Measurements from ENCODE around the gene PLAAT3. TPM values are rescaled to one million over a fixed set of nuclear protein-coding genes. Genes with fewer than 3 reads are reported as not detected.

Gene PLAAT3
- polyA plus RNA-seq, 3 donors: 18.8 to 22.6 (median 22.5) TPM

- DNase-seq: no peak
Measured at GRCh38 chr11:63574856-63575602, 39.2 kb downstream of the PLAAT3 start.

- DNase-seq: peak; percentile 69
Measured at GRCh38 chr11:63573881-63574855, 40.1 kb downstream of the PLAAT3 start.

GRCh38 chr11:63572026-63572688 lies 42.1 kb downstream of the PLAAT3 start:
- no peak for DNase-seq

DNA sequence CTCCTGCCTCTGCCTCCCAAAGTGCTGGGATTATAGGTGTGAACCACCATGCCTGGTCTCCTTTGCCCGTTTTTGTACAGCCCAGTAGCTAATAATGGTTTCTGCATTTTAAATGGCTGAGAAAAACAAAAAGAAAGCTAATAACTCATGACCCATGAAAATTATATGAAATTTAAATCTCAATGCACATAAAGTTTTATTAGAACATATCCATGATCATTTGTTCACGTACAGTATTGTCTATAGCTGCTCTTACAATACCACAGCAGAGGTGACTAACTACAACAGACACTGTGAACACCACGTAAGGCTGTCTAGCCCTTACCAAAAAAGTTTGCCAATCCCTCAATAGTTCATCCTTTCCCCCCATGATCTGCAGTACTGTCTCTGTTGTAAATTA lies 44.7 kb downstream of the PLAAT3 start:
- no peak for DNase-seq

DNA sequence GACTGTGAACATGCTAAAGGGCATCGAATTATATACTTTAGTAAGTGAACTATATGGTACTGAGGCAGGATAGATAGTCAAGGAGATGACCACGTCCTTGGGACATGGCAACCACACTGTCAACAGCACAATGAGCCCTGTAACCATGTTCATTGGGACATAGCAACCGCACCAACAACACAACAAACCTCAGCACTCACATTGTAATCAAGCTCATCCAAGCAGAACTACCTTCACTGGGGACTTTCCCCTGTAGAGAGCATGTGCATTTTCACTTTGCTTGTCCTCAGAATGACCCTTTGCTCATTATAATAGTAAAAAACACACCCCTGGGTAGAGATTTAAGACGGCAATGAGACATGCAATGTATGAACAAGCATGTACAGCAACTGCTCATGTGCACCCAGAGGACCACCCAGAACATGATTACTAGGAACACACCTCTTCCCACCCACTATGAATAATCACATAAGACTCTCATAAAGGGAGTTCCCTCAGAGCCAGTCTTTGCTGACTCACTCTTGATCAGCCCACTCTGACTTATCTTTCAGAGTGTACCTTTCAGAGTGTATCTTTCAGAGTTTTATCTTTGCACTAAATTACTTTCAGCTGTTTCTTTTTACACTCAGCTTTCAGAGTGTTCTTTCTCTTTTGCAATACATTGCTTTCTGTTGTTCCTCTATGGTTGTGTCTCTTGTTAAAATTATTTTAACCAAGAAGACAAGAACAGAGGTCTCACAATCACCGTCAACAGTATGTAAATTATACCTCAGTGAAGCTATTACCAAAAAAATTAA lies 47.0 kb downstream of the PLAAT3 start:
- peak; percentile 81 for DNase-seq

- no peak for DNase-seq
Measured at GRCh38 chr11:63564784-63565350, 49.4 kb downstream of the PLAAT3 start.

DNA sequence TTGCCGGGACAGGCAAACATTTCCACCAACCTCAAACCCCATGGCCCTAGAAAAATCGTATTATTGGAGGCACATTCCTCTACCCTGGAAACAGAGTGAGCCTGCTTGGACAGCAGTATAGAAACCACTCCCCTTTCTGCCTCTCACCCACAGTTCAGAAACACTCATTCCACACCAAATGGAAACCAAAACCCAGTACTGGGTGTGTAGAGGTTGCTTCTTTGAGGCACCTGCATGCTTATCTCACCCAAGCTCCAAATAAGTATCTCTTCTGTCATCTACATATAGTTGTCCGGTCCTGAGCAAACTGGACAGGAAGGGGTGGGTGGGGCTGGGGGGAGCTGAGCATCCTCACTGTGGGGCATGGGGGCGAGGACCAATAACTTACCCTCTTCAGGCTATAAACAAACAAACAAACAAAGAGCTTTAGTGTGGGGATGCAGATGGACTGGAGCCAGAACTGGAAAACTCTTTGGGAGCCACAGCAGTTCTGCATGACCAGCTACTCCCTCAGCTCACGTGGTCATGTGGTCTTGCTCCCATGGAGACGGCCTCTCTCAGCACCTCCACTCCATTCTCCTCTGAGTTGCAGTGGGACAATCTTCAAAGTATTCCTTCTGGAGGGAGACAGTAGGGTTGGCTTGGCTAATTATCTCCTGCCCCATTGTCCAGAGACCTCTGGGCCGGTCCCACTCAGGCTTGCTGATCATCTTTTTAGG lies 50.0 kb downstream of the PLAAT3 start:
- peak; percentile 49 for DNase-seq

DNA sequence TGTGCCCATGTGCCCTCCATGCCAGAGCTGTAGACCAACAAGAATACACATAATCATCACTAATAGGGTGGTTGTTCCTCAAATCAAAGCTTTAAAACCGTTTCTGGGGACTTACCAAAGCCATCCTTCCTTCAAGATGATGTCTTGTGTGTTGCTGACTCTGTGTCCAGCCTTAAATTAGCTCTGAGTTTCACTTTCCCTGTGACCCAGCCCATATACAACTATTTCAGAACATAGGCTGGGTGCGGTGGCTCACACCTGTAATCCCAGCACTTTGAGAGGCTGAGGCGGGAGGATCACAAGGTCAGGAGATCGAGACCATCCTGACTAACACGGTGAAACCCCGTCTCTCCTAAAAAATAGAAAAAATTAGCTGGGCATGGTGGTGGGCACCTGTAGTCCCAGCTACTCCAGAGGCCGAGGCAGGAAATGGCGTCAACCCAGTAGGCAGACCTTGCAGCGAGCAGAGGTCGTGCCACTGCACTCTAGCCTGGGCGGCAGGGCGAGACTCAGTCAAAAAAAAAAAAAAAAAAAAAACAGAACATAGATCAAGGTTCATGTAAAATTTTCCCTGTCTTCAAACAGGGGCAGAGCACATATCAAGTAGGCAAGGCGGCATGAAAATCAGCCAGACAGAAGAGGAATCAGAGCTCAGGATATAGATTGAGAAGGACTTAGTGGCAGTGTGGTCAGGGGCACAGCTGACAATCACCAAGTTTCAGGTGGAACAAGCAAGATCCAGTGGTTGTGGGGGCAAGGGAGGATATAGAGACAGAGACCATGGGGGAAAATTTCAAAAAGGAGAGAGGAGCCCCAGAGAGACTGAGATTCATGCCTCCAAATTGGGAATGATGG lies 50.8 kb downstream of the PLAAT3 start, which contains the start of gene PLAAT2:
PLAAT2 (minus strand) TSS at position 179 of the 855 bp plus-strand sequence; CDS start at position 124, 55 bp downstream.
- DNase-seq: no peak

- no peak for DNase-seq
Measured at GRCh38 chr11:63560506-63561180, 53.6 kb downstream of the PLAAT3 start.

DNA sequence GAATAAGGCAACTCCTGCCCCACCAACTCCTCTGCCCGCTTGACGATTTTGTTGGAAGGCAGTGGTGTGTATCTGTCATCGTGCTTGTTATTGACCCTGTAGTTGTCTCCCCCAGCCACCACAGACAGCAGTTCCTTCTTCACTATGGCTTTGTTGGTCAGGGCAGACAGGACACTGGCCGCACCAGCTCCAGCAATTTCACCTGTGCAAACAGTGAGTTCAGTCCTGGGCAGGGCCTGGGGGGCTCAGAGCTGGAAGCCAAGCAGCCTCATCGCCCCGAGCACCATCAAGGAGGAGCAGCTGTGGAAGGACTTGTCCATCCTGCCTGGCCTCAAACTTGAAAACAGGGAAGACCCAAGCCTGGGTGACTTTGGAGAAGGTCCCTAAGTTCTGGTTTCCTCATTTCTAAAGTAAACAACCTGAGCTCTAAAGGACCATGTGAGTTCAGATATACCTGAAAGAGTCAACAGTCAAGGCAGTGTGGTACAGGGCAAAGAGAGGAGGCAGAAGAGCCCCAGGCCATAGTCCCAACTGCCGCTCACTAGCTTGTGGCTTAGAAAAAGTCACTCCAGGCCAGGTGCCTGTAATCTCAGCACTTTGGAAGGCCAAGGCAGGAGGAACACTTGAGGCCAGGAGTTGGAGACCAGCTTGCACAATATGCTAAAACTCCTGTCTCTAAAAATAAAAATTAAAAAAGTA lies 55.6 kb downstream of the PLAAT3 start:
- DNase-seq: no peak

DNA sequence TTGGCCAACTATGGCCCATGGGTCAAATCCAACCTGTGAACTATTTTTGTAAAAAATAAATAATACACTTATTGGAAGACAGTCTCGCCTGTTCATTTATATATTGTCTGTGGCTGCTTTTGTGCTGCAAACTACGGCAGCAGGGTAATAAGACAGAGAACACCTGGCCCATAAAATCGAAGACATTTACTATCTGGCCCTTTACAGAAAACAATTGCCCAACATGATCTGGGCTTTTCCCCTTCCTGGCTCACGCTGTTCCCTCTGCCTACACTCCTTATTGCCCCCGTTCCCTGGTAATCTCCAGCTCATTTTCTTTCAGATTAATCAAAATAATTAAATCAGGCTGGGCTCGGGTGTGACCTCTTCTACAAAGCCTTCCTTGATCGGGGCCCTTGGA lies 56.7 kb downstream of the PLAAT3 start:
- DNase-seq: no peak

DNA sequence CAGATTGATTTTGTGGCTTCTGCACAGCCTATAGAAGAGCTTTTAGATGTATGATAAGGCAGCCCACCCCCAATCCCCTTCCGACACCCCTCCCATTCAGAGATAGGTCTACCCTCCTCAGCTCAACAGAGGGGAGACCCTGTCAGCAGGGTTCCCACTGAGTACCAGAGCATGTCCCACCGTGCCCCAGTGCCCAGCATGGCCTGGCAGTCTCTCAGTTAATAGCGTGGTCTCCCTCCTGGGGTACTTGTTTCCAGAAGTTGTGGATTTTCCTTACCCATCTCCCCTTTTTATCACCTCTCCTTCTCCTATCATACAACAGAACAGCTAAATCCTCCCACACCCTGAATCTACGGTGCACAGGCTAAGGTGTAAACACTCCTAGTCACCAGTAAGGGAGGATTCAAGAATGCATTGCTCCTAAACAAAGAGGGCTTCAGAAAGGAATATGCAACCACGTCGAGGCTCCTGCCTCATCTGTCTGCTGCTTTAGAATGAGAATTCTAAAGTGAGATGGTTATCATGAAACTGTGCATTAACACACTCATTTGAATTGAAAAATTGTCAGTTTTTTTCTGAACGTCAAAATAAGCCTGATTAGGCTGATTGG lies 57.7 kb downstream of the PLAAT3 start:
- no peak for DNase-seq

GRCh38 chr11:63554877-63555223 lies 59.4 kb downstream of the PLAAT3 start:
- DNase-seq: no peak

- DNase-seq: no peak
Measured at GRCh38 chr11:63553759-63554158, 60.5 kb downstream of the PLAAT3 start.

DNA sequence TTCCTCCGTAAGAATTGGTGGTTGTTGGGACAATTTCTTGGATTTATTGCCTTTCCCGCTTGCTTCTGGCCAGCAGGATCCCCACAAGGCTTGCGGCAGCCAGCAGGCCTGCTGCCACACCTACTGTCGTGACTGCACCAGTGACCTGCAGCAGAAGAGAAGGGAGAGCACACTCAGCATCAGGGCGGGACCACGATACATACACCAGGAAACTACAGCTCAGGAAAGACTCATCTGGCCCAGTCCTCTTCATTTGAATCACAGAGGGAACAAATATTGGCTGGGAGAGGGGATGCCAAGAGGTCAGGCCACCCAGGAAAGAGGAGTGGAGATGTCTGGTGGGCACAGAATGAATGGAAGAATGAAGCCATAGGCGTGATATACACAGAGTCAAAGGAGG lies 61.3 kb downstream of the PLAAT3 start:
- DNase-seq: no peak

DNA sequence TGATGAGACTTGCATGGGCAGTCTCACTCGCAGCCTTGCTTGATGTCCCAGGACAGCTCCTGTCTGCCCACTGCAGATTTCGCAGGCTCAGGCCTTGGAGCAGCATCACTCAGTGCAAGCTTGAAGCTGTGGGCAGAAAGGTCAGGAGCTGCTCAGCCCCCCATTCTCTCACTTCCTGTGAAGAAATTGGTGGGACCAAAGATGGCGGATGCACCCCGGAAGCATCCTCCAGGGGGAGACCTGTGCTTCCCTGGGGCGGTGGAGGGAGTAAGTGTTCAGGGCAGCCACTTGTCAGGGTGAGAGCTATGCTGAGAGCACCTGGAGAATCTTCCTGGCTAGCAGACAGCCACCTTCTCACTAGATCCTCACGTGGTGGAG lies 62.4 kb downstream of the PLAAT3 start:
- DNase-seq: no peak

DNA sequence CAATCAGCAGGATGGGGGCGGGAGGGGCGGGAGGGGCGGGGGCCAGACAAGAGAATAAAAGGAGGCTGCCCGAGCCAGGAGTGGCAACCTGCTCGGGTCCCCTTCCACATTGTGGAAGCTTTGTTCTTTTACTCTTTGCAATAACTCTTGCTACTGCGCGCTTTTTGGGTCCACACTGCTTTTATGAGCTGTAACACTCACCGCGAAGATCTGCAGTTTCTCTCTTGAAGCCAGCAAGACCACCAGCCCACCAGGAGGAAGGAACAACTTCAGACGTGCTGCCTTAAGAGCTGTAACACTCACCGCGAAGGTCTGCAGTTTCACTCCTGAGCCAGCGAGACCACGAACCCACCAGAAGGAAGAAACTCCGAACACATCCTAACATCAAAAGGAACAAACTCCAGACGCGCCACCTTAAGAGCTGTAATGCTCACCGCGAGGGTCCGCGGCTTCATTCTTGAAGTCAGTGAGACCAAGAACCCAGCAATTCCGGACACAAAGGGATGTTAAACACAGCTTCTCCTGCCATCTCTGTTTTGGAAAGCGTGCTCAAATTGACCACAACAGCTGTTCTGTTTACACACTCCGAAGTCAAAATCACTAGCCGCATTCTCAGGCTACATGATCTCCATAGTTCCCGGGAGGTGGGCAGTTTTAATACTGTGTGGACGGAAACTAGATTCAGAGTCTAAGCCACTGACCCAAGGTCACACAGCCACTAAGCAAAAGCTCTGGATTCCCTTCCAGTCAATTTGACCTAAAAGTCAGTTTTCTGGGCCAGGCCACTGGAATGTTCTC lies 62.9 kb downstream of the PLAAT3 start:
- no peak for DNase-seq

Data from renal pelvis (tissue), 4 donors.